ENCODE data around the gene CYFIP1. TPM values are rescaled to one million over a fixed set of nuclear protein-coding genes. Genes with fewer than 3 reads are reported as not detected.

Gene CYFIP1
- total RNA-seq, 1 donor from 2014 or later, result 16.4 TPM

GRCh38 chr15:22884344-22884743, 95.8 kb downstream of the CYFIP1 start:
- no peak overlapping the region for H3K4me3 Mint-ChIP-seq
- CTCF ChIA-PET, result no interaction called here
- H3K27ac Mint-ChIP-seq, result no peak overlapping the region
- intact Hi-C loops (cut with micrococcal nuclease), result no loop called here
- H3K27me3 Mint-ChIP-seq, result no peaks in the 10 kb centered on the region
- H3K9me3 Mint-ChIP-seq, result no peaks in the 10 kb centered on the region
- TF ChIP-seq CTCF (IDR thresholded peaks at IDR 0.05), result no peak
- POLR2A ChIA-PET, result no interaction called here
- DNase-seq, result no peak
- no peak for ATAC-seq (ENCODE audit: low read depth)
- H3K36me3 Mint-ChIP-seq (ENCODE audit: low read depth), result no peaks in the 10 kb centered on the region
- H3K4me1 Mint-ChIP-seq, result no peaks in the 10 kb centered on the region

GRCh38 chr15:22883196-22883595, 97.0 kb downstream of the CYFIP1 start:
- ATAC-seq (ENCODE audit: low read depth), result no peak
- POLR2A ChIA-PET, result no interaction called here
- CTCF ChIA-PET, result no interaction called here
- no peak for DNase-seq
- no peaks in the 10 kb centered on the region for H3K36me3 Mint-ChIP-seq (ENCODE audit: low read depth)
- no peaks in the 10 kb centered on the region for H3K9me3 Mint-ChIP-seq
- no peaks in the 10 kb centered on the region for H3K27me3 Mint-ChIP-seq
- no peak for TF ChIP-seq CTCF (IDR thresholded peaks at IDR 0.05)
- no peak overlapping the region for H3K4me3 Mint-ChIP-seq
- intact Hi-C loops (cut with micrococcal nuclease), result no loop called here
- H3K4me1 Mint-ChIP-seq, result no peaks in the 10 kb centered on the region
- no peak overlapping the region for H3K27ac Mint-ChIP-seq

- DNase-seq (no peak), ATAC-seq (ENCODE audit: low read depth) (no peak)
- H3K27ac Mint-ChIP-seq, result no peak overlapping the region
- no peaks in the 10 kb centered on the region for H3K27me3 Mint-ChIP-seq
- H3K36me3 Mint-ChIP-seq (ENCODE audit: low read depth), result peaks cover 1% of the 10 kb centered on the region
- POLR2A ChIA-PET, result no interaction called here
- no peak for TF ChIP-seq CTCF (IDR thresholded peaks at IDR 0.05)
- CTCF ChIA-PET, result no interaction called here
- H3K4me1 Mint-ChIP-seq, result no peaks in the 10 kb centered on the region
- intact Hi-C loops (cut with micrococcal nuclease), result no loop called here
- H3K4me3 Mint-ChIP-seq, result no peak overlapping the region
- H3K9me3 Mint-ChIP-seq, result no peaks in the 10 kb centered on the region
Measured at GRCh38 chr15:22881739-22882440, 98.3 kb downstream of the CYFIP1 start.

- TF ChIP-seq CTCF (IDR thresholded peaks at IDR 0.05), result no peak
- H3K9me3 Mint-ChIP-seq, result no peaks in the 10 kb centered on the region
- no peaks in the 10 kb centered on the region for H3K27me3 Mint-ChIP-seq
- peaks cover 2% of the 10 kb centered on the region for H3K36me3 Mint-ChIP-seq (ENCODE audit: low read depth)
- POLR2A ChIA-PET, result no interaction called here
- H3K27ac Mint-ChIP-seq, result no peak overlapping the region
- intact Hi-C loops (cut with micrococcal nuclease), result no loop called here
- ATAC-seq (ENCODE audit: low read depth), result no peak
- H3K4me3 Mint-ChIP-seq, result no peak overlapping the region
- no peaks in the 10 kb centered on the region for H3K4me1 Mint-ChIP-seq
- CTCF ChIA-PET, result no interaction called here
- DNase-seq, result no peak
Measured at GRCh38 chr15:22880981-22881738, 99.0 kb downstream of the CYFIP1 start.

- intact Hi-C loops (cut with micrococcal nuclease), result no loop called here
- Mint-ChIP-seq H3K4me1 (no peaks in the 10 kb centered on the region), H3K4me3 (no peak overlapping the region), H3K9me3 (no peaks in the 10 kb centered on the region), H3K27ac (no peak overlapping the region), H3K36me3 (ENCODE audit: low read depth) (peaks cover 4% of the 10 kb centered on the region), H3K27me3 (no peaks in the 10 kb centered on the region)
- CTCF ChIA-PET, result no interaction called here
- no peak for TF ChIP-seq CTCF (IDR thresholded peaks at IDR 0.05)
- POLR2A ChIA-PET, result no interaction called here
- DNase-seq, result no peak
- no peak for ATAC-seq (ENCODE audit: low read depth)
Measured at GRCh38 chr15:22880068-22880980, 99.8 kb downstream of the CYFIP1 start.
